Ramos (cell line): ENCODE results near the gene NANOS2.
"Not testable (repeated sequence)": the region's sequence is repeated elsewhere in the genome, so short reads cannot be mapped to it uniquely, and the experiment has no call there.

ENCODE experiments used
- in situ Hi-C: fragments of 300-500 bp; cut with MboI; formaldehyde crosslinking; loops from one replicate; pipeline ENCODE4 v1.14.3; 2022; ENCODE audit warnings: low sequenced_read_pairs; ENCODE audit not compliant: unreplicated experiment

NANOS2 gene

DNA sequence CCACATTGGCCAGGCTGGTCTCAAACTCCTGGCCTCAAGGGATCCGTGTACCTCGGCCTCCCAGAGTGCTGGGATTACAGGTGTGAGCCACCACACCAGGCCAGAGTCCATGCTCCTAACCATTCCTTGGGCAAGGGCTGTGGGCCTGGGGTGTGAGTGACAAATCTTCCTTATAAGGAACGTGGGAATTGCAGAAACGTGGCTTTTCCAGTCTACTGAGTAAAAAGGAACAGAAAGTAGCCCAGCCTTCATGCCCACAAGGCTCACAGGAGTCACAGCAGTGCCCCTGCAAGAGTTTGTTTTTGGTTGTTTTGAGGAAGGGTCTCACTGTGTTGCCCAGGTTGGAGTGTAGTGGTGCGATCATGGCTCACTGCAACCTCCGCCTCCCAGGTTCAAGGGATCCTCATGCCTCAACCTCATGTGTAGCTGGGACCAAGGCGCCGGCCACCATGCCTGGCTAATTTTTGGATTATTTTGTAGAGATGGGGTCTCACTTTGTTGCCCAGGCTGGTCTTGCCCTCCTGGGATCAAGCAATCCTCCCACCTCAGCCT lies 17.2 kb downstream of the NANOS2 start:
- in situ Hi-C loops: no loop called here

- in situ Hi-C loops: not testable (repeated sequence)
Observed at GRCh38 chr19:45895983-45896599, 18.5 kb downstream of the NANOS2 start.

GRCh38 chr19:45895519-45895972 lies 19.0 kb downstream of the NANOS2 start:
- in situ Hi-C loops: no loop called here

DNA sequence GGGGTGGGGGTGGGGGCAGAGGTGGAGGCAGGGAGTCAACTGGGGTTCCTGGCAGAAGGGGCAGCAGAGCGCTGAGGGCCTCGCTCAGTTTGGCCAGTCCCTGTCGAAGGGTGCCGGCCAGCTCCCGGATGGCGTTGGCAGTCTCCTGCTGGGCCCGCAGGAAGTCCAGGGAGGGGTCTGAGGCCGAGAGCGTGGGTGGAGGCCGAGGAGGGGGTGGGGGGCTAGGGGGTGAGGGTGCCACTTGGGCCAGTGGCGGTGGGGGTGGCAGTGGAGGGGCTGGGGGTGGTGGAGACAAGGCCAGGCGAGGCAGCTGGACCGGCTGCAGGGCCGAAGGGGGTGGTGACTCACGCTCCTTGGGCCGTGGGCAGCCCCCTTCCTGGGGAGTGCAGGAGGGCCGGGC lies 23.7 kb downstream of the NANOS2 start:
- in situ Hi-C loops: no loop called here

DNA sequence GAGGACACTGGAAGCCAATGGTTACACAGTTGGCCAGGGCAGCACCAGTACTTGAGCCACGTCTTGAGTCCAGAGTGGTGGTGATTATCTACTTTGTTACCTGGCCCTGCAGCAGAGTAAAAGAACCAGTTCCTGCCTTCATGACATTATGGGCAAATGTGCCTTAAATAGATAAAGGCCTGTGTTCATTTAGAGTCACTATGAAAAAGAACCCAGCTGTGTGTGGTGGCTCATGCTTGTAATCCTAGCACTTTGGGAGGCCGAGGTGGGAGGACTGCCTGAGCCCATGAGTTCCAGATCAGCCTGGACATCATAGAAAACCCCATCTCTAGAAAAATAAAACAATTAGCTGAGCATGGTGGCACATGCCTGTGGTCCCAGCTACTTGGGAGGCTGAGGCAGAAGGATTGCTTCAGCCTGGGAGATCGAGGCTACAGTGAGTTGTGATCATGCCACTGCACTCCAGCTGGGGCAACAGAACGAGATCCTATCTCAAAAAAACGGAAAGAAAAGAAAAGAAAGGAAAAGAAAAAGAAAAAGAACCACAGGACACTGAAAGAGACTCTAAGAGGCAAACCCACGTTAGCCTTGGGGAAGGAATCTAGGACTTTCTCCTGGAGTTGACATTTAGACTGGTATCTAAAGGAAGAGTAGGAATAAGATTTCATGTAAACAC lies 25.2 kb downstream of the NANOS2 start:
- in situ Hi-C loops: no loop called here

- in situ Hi-C loops: no loop called here
Observed at GRCh38 chr19:45887200-45887710, 27.3 kb downstream of the NANOS2 start.

GRCh38 chr19:45886427-45887199 lies 28.0 kb downstream of the NANOS2 start:
- in situ Hi-C loops: no loop called here

GRCh38 chr19:45885556-45886426 lies 28.8 kb downstream of the NANOS2 start, which contains the start of gene IRF2BP1:
TSS of gene IRF2BP1 (minus strand) at chr19:45886141. CDS start at chr19:45885774, 367 bp downstream.
- in situ Hi-C loops: no loop called here

GRCh38 chr19:45884682-45885555 lies 29.7 kb downstream of the NANOS2 start:
- in situ Hi-C loops: no loop called here

DNA sequence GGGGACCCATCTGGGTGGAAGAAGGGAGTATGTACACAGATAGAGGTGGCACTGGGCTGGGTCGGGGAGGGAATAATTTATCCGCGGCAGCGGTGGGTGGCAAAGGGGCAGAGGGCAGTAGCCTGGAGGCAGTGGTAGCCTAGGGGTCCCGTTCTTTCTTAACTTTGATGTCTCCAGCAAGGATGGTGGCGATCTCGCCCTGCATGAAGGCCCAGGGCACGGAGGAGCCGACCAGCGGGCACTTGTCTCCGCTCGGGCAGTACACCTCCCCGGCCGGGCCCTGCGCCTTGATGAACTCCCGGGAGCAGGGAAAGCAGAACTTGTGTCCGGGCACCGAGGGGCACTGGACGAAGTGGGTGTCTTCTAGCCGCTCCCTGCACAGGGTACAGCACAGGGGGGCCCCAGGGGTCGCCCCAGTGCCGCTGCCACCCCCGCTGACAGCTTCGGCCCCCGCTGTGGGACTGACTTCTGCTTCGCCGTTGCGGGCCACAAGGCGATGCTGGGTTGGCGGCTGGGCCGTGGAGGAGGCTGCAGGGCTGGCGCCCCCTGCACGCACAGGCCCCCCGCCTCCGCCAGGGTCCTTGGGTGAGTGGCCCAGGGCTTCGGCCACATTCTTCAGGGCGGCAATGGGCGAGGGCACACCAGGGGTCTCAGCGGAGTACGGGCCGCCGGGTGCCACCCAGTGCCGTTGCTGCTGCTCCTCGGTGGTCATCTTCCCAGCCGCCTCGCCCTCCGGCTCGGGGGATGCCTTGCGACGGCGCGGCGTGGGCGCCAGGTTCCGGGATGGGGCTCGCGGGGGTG lies 30.5 kb downstream of the NANOS2 start:
- in situ Hi-C loops: no loop called here

GRCh38 chr19:45883586-45883880 lies 31.0 kb downstream of the NANOS2 start:
- in situ Hi-C loops: no loop called here

GRCh38 chr19:45882652-45883585 lies 31.7 kb downstream of the NANOS2 start:
- in situ Hi-C loops: no loop called here

GRCh38 chr19:45881909-45882528 lies 32.6 kb downstream of the NANOS2 start:
- in situ Hi-C loops: no loop called here

DNA sequence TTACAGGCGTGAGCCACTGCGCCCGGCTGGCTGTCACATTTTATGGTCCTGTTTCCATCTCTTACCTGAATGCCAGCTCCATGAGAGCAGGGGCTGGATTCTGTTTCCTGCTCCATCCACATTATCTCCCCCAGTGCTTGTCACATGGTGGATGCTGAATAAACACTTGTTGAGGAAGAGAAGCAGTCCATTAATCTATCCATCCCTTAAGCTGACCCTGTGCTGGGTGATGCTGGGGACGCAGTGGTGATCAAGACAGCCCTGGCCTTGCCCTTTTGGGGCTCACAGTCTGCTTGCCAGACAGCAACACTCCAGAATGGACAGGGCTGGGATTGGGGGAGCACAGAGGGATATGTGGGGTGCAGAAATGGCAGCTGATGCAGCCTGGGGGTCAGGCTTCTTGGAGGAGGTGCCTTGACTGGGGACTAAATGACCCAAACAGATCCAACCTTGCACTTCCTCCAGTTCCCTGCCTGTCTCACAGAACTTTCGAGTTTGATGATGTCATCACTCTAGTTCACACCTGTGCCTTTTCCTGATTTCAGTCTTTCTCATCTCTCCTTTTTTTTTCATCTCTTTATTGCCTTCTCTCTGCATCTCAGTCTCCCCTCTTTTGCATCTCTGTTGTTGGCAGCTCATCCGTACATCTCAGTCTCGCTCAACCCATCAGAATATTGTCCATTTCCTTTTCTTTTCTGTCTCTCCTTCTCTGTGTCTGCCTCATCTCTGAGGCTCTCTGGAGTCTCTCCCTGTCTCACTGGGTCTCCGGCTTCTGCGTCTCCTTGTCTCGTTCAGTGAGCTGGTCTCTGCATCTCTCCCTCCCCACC lies 33.3 kb downstream of the NANOS2 start:
- in situ Hi-C loops: no loop called here

GRCh38 chr19:45879971-45880370 lies 34.6 kb downstream of the NANOS2 start:
- in situ Hi-C loops: no loop called here

- in situ Hi-C loops: no loop called here
Observed at GRCh38 chr19:45879055-45879454, 35.5 kb downstream of the NANOS2 start.
